Measurements from ENCODE around the gene MTRF1.

Gene MTRF1

GRCh38 chr13:41263261-41263971 is at the start of gene MTRF1:
Gene MTRF1, minus strand, starts transcription at chr13:41263576. Its CDS starts 2,669 bp downstream, at chr13:41260907.
- DNase-seq (ENCODE audit: low spot score), result peak; percentile 92

DNA sequence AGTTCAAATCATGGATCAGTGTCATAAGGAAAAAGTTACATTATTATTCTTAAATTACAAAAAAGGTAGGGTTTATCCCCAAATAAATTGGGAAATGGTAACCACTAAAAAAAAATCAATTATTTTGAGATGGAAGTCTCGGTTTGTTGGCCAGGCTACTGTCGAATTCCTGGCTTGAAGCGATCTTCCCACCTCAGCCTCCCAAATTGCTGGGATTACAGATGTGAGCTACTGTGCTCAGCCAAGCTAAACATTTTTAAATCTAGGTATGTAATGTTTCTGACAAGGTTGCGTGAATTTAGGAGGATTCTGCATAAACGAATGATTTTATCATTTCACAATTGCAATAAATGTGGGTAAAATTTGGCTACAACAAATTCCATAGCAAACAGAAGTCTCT is 49.7 kb upstream of the MTRF1 start:
- DNase-seq (ENCODE audit: low spot score), result no peak

GRCh38 chr13:41312176-41312500 is 48.8 kb upstream of the MTRF1 start:
- peak; percentile 61 for DNase-seq (ENCODE audit: low spot score)

- peak; percentile 66 for DNase-seq (ENCODE audit: low spot score)
Measured at GRCh38 chr13:41311406-41312175, 48.2 kb upstream of the MTRF1 start.

- DNase-seq (ENCODE audit: low spot score), result peak; percentile 98
Measured at GRCh38 chr13:41310963-41311405, 47.6 kb upstream of the MTRF1 start, which contains the start of gene NAA16. Gene NAA16, plus strand, starts transcription at chr13:41311267. Its CDS starts 262 bp downstream, at chr13:41311529.

DNA sequence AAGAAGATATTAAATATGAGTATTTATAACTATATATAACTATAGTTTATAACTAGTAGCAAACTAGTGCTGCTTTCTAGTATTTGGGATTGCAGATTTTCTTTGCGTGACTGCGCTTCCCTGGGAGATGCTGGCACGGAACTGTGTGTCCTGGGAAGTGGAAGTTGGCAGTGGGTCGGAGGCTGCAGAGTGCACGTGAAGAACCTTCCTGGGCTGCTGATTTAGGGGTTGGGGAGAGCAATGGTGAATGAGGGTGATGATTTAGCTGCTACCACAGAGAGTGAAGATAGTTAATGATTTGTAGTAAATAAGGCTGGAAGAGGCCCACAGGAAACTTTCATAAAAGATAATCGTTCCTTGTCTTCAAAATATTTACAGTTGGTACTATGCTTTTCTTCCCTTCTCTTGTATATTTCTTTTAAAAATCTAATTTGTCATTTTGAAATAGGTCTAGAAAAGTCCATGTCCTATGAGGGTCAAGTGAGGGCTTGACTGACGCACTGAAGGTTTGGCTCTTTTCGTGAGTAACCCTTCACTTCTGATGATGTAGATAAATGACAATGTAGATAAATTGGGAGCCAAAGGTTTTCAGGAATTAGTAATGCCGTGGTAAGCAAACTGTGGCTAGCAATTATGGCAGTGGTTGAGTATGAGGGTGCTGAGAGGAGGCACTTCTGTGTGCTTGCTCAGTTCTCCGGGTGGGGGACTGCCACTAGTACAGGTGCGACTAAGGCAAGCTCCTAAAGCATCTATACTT is 44.7 kb upstream of the MTRF1 start:
- DNase-seq (ENCODE audit: low spot score), result no peak

DNA sequence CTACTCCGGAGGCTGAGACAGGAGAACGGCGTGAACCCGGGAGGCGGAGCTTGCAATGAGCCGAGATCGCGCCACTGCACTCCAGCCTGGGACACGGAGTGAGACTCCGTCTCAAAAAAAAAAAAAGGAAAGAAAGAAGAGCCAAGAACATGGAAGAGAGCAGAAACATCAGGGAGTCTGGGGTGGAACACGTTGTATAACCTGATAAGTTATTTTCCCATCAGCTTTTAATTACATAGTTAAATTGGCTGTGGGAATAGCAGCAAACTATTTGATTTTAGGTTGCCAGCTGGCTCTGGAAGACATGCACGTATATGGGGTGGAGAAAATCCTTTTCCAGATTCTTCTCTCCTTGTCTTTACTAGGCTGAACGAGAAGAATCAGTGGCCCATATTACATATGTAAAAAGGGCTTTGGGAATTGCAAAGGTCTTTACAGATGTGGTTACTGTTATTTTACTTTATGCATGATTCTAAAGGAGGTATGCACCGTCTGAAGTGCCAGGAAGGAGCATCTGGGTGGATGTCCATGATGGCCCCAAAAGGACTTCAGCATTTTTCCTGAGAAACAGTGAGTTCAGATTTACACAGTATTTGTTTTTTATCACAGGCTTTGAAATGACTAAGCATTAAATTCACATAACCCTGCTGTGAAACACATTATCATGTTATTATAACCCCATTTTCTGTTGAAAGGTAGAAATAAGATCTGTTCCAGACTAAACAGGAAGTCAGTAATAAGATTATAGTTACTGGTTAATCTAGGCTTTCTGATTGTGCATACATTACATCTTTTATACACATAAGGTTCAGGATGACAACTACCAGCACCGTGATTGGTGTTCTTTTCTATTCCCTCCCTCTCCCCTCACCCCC is 43.1 kb upstream of the MTRF1 start:
- DNase-seq (ENCODE audit: low spot score), result no peak

- no peak for DNase-seq (ENCODE audit: low spot score)
Measured at GRCh38 chr13:41304551-41304950, 41.2 kb upstream of the MTRF1 start.

- DNase-seq (ENCODE audit: low spot score), result no peak
Measured at GRCh38 chr13:41302743-41303142, 39.4 kb upstream of the MTRF1 start.

GRCh38 chr13:41299316-41300094 is 36.1 kb upstream of the MTRF1 start:
- DNase-seq (ENCODE audit: low spot score), result no peak

DNA sequence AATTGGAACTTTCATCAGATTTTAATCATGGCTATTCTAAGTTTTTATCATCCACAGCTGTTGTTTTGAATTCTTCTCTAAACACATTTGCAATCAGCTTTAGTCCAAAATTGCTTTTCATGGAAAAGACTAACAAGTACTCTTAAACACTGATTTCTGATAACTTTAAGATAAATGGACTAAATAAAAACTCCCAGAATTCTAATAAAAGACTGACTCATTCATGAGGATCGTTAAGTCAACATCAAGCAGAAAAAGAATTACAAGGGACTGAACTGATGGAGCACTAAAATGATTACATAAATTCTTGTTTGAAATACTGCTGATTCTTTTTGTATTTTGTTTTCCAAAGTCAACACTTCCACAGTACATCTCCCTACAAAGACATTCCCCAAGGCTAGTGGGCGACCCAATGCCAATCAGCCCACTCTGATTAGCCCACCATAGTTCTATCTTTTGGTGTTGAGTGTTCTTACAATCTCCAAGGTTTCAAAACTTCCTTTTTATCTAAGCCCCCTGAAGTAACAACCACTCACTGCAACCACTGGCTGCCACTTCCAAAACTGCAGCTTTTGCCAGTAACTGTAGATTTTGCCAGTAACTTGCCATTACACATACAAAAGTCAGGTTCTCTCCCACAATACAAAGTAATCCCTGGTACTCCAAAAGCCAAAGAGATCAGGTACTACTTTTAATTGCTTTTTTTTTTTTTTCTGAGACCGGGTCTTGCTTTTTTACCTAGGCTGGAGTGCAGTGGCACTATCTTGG is 33.7 kb upstream of the MTRF1 start:
- no peak for DNase-seq (ENCODE audit: low spot score)

- no peak for DNase-seq (ENCODE audit: low spot score)
Measured at GRCh38 chr13:41295973-41296372, 32.6 kb upstream of the MTRF1 start.

DNA sequence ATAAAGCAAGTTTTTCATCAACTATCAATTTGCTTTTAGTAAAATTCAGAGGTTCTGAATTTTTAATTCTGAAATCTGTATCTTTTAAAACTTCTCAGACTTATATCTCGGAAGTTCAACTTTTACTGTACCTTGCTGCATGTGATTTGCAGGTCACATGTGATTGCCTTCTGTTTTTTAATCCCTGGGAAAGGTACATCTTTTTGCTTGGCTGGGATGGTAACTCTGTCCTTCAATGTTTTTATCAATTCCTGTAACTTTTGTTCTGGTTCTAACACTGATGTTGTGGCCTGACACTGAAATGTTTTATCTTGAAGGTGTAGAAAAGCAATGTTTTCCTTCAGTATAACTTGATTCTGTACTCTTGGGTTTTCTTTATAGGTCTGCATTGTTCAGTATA is 31.5 kb upstream of the MTRF1 start:
- DNase-seq (ENCODE audit: low spot score), result no peak

- no peak for DNase-seq (ENCODE audit: low spot score)
Measured at GRCh38 chr13:41293272-41293671, 29.9 kb upstream of the MTRF1 start.

- DNase-seq (ENCODE audit: low spot score), result no peak
Measured at GRCh38 chr13:41291246-41291645, 27.9 kb upstream of the MTRF1 start.

DNA sequence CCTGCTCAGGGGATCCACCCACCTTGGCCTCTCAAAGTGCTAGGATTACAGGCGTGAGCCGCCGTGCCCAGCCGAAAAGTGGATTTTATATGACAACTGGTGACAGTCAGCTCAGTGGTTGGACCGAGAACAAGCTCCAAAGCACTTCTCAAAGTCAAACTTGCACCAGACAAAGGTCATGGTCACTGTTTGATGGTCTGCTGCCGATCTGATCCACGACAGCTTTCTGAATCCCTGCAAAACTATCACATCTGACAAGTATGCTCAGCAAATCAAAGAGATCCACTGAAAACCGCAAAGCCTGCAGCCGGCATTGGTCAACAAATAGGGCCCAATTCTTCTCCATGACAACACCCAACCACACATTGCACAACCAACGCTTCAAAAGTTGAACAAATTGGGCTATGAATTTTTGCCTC is 26.1 kb upstream of the MTRF1 start:
- DNase-seq (ENCODE audit: low spot score), result no peak

GRCh38 chr13:41286370-41286769 is 23.0 kb upstream of the MTRF1 start:
- no peak for DNase-seq (ENCODE audit: low spot score)

- peak; percentile 54 for DNase-seq (ENCODE audit: low spot score)
Measured at GRCh38 chr13:41284512-41285288, 21.3 kb upstream of the MTRF1 start.

GRCh38 chr13:41282129-41282571 is 18.8 kb upstream of the MTRF1 start:
- DNase-seq (ENCODE audit: low spot score), result no peak
